OCI-LY1 (cell line): ENCODE data around the gene KLF11.

Experiments
- CTCF ChIP-seq: fragments of 200-600 bp; sonication (generic), shearing (Covaris generic); IDR thresholded peaks from 2 replicates; pipeline ENCODE4 v1.5.1; 2017; ENCODE audit warnings: mild to moderate bottlenecking, antibody characterized with exemption, low read length, moderate library complexity, mixed read lengths
- EZH2 ChIP-seq: fragments of 200-600 bp; sonication (generic), shearing (Covaris generic); IDR thresholded peaks from 2 replicates; pipeline ENCODE4 v1.8.0; 2017; ENCODE audit warnings: borderline replicate concordance, mixed run types, mild to moderate bottlenecking, antibody characterized with exemption, low read length, moderate library complexity, mixed read lengths

- TF ChIP-seq CTCF: peak; percentile 81
- no peak for TF ChIP-seq EZH2
Measured at GRCh38 chr2:10072656-10073480, 29.5 kb downstream of the KLF11 start.
